Measurements from ENCODE around the gene LY6G6F.
A peak's percentile ranks its signal among the peaks of the same experiment; 100 is the strongest.

LY6G6F gene, protein sequence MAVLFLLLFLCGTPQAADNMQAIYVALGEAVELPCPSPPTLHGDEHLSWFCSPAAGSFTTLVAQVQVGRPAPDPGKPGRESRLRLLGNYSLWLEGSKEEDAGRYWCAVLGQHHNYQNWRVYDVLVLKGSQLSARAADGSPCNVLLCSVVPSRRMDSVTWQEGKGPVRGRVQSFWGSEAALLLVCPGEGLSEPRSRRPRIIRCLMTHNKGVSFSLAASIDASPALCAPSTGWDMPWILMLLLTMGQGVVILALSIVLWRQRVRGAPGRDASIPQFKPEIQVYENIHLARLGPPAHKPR

DNA sequence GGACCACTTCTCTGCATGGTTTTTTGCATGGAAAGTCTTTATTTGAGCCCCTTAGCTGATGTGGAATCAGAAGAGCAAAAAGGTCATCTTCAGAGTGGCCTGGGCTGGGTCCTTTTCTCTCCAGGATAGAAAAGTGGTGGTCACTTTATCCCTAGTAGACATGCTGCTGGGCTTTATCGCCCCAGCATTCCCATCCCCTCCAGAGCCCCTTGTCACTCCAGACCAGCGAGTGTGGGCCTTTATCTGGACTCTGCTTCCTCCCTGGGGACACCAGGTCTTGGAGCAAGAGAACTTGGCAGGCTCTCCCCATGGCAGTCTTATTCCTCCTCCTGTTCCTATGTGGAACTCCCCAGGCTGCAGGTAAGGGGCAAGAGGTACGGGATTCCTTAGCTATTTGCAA lies at the start of gene LY6G6F:
LY6G6F (plus strand) TSS at position 268 of the 400 bp plus-strand sequence; CDS start at position 309, 41 bp downstream.
- DNase-seq = no peak

DNA sequence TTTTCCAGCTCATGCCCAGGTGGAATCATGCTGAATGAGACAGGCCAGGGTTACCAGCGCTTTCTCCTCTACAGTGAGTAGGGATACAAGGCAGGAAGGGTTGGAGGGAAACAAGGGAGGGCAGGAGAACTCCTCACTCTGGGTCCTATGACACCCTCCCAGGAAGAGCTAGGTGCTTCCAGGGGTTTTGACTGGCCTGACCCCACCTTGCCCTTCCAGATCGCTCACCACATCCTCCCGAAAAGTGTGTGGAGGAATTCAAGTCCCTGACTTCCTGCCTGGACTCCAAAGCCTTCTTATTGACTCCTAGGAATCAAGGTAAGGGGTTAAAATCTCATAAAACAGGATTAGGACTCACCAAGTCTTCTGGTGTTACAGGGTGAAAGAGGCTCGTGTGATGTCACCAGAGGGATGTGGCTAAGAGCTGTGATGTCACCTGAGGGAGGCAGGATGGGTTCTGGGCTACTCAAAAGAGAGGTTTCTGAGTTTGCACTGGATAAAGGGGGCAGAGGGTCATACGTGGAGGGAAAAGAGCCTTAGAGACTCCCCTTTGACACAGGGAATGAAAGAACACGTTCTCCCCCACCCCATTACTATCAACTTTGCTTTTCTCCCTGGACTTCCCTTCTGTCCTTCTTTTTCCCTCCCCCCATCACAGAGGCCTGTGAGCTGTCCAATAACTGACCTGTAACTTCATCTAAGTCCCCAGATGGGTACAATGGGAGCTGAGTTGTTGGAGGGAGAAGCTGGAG lies 49.1 kb upstream of the LY6G6F start:
- peak; percentile 28 for DNase-seq

DNA sequence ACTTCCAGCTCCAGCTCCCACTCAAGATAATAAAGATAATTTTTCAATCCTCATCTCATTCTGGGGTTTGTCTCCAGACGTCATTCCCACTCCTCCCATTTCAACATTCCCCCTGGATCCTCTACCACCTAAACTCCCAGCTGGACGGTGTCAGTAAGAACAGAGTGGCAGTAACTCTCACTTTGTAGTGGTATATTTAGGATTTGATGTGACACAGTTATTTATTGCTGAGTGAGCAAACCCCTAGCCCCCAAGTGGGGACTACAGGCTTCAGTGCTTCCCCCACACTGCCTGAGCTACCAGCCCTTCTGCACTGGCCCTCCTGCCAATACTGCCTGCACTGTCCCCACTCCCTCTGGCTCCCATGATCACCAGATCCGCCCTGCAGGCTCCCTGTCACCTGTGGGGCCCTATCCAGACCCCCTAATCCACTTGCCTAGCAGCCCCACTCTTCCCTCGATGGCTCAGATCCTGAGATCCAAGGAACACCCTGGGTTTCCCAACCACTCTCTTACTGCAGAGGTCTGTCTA lies 48.4 kb upstream of the LY6G6F start:
- DNase-seq = no peak

DNA sequence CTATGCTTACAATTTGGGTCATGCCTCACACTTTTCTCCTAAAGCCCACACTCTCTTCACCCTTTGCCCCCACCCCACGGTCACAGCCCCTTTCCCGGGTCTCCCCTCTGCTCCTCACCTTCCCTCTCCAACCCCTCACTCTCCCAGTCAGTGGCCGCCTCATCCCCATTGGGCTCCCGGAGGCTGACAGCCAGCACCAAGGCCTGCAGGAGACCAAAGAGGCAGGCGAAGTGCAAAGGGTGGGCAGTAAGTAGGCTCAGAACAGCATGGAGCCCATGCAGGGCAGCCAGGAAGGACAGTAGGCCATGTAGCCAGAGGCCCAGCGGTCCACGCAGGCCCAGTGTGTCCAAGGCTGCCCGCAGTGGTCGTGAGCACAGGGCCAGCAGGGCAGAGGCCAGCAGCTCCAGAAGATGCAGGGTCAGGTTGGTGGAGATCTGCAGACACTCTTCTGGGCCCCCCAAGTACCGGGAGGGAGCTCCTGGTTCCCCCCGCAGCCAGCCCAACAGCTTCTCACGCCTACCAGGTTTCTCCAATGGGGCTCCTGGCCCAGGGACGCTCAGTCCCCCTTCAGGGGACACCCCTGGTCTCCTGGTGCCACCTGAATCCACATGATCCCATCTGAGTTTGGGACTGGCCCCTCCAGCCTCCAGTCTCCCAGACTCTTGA lies 47.5 kb upstream of the LY6G6F start:
- no peak for DNase-seq

DNA sequence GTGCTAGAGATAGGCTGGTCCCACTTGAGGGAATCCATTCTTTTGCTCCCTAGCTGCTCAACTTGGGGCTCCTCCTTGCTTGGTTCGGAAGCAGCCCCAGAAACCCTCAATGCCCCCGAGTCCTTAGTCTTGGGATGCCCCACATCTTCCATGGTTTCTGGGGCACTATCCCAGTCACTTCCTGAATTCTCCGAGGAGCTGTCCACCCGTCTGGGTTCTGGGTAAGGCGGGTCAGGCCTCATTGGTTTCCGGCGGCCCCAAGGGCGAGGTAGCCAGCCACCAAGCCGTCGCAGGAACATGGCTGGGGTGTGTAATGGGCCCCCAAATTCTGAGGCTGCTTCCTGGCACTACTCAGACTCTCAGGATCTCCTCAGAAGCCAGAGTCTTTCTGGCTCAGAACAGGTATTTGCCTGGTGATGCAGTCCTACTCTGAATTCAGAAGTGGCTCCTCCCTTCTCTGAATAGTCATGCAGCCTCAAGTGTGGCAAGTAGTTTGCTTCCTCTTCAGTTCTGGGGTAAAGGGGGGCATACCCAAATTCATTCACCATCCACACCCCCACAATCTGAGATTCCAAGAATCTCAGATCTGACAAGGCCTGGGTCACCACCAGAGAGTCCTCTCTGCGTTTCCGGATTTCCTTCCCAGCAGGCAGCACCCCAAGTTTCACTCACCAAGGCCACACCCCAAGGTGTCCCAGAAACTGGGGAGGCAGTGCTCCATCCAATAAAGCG lies 46.9 kb upstream of the LY6G6F start:
- peak; percentile 42 for DNase-seq

DNA sequence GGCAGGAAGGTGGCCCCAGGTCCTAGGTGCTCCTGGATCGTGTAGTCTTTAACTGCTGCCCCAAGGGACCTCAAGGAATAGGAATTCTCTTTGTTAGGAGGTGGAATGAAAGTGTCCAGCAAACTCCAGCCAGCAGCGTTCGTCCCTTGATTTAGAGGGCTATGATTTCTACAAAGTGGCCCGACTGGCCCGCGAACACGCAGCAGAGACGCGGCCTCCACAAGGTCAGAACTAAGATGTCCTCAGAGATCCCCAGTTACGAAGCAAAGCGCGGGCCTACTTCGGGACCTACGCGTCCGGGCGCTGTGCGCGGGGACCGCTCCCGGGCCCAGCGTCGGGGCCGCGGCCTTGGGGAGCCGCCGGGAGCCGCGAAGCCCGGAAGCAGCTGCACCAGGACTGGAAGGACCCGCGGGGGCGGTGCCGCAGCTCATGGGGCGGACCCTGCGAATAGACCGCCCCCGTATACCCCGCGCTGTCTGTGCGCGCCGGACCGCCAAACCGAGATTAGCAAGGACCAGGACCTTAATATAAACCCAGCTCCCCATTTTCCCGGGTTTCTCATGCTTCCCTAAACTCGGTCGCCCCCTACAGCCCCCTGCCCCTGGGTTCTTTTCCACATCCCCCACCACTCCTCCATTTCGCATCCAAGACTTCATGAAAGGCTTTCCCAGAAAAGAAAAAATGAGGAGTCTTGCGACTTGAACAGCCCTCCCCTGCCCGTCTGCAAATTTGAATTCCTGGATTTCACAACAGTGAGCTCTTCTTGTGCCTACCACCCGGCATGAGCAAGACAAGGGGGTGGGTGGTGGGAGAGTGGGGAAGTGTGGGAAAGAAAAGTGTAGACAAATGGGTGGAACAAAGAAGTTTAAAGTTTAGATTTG lies 46.0 kb upstream of the LY6G6F start, which contains the start of gene C6orf47:
C6orf47 (minus strand) TSS at position 398 of the 881 bp plus-strand sequence. CDS start 831 bp downstream, outside the sequence.
- peak; percentile 86 for DNase-seq

DNA sequence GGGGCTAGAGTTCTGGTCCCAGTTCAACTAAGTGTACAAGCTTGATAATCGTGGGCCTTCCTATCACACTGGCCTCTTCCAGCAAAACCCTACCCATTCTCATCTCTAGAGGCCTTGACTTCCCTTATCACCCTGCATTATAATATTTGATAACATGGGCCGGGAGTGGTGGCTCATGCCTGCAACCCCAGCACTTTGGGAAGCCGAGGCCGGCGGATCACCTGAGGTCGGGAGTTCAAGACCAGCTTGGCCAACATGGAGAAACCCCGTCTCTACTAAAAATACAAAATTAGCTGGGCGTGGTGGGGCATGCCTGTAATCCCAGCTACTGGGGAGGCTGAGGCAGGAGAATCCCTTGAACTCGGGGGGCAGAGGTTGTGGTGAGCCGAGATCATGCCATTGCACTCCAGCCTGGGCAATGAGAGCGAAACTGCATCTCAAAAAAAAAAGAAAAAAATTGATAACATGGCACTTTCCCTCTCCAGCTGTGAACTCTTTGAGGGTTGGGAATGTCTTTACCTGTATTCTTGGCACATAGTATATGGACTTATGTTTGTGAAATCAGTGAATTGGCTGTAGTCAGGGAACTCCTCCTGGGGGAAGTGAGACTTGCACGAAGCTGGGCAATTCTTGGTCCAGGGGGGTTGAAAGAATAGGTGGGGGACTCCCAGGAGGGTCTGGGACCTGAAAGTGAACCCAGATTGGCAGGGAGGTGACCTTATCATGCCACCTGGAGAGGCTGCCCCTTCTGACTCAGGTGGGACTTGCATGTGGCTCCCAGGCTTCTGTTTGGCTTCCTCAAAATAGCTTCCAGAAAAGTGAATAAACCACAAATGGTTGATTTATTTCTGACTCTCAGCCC lies 45.2 kb upstream of the LY6G6F start:
- DNase-seq = no peak

DNA sequence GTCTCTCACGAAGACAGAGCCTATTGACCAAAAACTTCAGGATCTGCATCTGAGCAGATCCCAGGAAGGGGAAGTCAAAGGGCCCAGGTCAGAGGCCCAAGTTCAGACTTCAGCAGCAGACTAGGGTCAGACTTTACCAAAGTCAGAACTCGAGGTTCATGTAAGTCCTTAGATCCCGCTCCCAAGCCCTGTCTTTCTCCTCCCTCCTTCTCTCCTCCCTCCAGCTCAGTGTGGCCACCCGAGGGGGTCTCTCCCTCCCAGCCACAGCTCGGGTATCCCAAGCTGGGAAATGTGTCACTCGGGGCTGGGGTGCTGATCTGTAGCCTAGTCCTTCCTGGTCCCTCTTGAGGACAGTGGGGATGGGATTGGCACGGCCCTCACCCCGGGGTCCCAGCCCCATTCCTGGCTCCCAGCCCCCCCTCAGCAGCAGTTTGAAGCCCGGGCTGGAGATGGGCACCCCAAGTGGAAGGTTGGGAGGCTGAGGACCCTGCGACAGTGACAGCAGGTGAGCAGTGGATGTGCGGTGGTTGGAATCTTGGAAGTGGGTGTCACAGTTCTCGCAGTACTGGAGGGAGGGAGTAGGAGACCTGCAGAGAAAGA lies 44.4 kb upstream of the LY6G6F start:
- no peak for DNase-seq

DNA sequence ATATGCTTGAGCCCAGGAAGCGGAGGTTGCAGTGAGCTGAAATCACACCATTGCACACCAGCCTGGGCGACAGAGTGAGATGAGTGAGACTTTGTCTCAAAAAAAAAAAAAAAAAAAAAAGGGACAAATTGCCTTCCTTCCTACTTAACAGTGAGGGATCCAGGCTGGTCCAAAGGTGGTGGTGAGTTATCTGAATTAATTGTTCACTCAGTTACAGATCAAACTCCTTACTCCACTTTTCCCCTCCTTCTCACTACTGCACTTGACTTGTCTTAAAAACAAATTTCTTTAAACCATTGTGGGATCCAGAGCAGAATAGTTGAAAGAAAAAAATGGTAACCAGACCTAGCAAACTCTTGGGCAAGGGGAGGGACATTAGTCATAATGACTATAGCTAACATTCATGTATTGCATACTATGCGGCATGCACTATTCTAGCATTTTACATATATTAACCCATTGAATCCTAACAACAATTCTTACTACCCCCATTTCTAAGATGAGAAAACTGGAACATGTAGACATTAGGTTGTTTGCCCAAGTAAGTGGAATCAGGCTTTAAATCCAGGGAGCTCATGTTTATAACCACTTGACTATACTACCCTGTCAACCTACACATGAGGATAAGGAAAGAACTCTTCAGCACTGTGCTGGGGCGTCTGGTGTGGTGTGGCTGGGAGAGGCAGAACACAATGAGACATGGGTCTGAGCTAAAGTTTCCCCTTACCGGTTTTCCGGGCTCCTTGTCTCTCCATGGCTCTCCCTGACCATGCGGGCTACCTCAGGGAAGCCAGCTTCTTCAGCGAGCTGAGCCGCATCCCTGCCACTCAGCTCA lies 43.3 kb upstream of the LY6G6F start:
- peak; percentile 55 for DNase-seq

DNA sequence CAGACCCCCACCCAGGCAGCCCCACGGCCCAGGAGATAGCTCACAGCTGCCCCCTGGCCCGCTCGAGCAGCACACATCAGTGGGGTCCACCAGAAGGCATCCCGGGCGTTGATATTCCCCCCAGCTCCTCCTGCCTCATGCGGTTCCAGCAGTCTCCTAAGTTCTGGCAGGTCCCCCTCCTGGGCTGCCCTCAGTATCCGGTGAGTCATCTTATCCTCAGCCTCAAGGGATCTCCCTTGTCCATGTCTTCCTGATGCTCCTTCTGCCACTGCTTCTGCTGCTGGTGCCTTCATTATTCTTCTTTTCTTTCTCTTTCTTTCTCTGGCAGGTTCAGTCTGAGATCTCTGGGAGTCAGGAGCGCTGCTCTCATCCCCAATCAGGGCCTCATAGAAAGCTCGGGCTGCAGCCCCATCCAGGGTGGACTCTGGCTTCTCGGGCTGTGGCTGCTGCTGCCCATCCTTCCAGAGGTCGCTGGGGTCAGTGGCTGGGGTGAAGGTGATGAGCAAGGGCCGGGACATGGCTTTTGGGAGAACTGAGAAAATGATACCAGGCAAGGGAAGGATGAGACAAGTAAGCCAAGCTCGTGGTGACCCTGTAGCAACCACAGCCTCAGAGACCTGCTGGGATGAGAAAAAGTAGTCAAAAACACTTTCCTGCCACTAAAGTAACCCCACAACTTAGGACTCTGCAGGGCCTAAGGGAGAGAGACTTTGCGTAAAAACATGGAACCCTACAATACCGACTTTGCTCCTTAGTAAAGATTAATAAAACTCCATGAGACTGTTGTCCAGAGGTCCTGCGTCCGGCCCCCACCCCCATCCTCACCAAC lies 42.5 kb upstream of the LY6G6F start:
- peak; percentile 22 for DNase-seq

DNA sequence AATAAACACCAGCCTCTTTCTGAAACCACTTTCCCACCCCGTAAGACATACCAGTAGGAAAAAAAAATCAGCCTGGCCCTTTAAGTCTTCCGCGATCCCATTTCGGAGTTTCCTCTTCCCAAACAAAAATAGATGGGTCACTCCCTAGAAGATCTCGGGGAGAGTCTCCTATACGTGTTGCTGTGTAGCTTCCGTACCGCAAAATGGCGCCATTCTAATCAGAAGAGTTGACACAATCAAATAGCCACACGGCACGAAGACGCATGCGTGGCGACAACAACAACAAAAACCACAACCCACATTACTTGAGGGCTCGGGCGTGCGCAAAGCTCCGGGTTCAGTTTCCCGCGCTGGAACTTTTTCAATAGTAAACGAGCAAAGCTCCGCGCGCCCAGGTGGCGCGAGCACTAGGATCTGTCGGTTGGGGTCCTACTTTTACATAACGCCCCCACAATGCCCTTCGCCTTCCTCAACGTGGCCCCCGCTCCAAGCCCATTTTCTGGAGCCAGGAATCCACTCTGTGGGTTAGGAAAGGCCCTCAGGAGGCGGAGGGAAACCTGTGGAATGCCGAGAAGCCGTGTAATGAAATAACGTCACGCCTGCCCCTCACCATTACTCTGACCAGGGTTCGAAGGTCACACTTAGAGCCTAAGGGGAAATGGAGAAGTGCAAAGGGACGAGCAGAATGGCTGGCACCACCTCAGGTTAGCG lies 41.7 kb upstream of the LY6G6F start, which contains the start of gene GPANK1:
GPANK1 (minus strand) TSS at position 208 of the 711 bp plus-strand sequence. CDS start 519 bp downstream, outside the sequence.
- DNase-seq = peak; percentile 96

DNA sequence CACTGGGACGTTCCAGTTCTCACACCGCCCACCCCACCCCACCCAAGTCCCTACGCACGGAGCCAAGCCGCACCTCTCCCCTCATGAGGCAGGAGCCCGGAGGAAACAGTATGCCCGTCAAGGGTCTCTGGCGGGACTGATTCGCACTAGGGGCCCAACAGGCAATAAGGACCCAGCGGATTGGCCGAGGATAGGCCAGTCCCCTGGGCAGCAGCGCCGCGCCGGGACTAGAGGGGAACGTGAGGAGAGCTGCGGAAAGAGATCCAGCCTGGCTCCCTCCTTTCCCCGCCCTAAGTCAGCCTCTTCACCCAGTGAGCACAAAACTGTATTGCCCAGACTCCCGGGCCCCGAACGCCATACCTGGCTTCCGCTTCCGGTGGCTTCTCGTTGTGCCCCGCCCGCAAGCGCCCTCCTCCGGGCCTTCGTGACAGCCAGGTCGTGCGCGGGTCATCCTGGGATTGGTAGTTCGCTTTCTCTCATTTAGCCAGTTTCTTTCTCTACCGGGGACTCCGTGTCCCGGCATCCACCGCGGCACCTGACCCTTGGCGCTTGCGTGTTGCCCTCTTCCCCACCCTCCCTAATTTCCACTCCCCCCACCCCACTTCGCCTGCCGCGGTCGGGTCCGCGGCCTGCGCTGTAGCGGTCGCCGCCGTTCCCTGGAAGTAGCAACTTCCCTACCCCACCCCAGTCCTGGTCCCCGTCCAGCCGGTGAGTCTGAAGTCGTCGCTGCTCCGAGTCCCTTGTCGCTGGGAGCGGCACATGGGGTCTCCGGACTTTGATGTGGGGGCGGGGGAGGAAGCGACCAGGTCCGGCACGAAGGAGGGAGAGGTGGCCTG lies 40.9 kb upstream of the LY6G6F start, which contains the start of gene CSNK2B:
CSNK2B (plus strand) TSS at position 580 of the 836 bp plus-strand sequence. CDS start 752 bp downstream, outside the sequence.
- peak; percentile 98 for DNase-seq

DNA sequence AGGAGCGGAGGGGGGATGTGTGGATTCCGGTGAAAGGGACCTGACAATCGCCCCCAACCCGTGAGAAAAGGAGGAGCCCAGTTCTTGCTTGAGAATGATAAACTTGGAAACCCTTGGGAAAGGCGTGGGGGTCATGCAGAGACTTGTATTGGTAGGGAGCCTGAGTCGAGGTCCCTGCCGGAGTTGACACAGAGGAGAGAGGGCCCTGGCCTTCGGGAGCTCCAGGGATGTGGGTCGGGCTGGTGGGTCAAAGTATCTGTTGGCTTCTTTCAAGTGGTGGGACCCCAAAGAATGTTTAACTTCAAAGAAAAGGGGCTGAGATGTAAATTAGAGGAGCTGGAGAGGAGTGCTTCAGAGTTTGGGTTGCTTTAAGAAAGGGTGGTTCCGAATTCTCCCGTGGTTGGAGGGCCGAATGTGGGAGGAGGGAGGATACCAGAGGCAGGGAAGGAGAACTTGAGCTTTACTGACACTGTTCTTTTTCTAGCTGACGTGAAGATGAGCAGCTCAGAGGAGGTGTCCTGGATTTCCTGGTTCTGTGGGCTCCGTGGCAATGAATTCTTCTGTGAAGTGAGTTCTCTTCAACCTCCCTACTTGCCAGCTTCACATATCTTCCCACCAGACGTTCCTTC lies 40.2 kb upstream of the LY6G6F start:
- peak; percentile 59 for DNase-seq

DNA sequence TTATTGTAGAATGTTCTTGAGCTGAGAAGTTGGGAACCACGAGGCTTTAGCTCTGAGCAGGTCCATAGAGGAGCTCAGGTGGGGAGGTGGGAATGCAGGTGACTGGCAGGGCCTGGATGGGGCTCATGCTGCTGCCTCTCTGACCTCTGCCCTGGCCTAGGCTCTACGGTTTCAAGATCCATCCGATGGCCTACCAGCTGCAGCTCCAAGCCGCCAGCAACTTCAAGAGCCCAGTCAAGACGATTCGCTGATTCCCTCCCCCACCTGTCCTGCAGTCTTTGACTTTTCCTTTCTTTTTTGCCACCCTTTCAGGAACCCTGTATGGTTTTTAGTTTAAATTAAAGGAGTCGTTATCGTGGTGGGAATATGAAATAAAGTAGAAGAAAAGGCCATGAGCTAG lies 37.0 kb upstream of the LY6G6F start, which contains the start of gene LY6G5B:
LY6G5B (plus strand) TSS at position 301 of the 400 bp plus-strand sequence. CDS start 975 bp downstream, outside the sequence.
- no peak for DNase-seq

DNA sequence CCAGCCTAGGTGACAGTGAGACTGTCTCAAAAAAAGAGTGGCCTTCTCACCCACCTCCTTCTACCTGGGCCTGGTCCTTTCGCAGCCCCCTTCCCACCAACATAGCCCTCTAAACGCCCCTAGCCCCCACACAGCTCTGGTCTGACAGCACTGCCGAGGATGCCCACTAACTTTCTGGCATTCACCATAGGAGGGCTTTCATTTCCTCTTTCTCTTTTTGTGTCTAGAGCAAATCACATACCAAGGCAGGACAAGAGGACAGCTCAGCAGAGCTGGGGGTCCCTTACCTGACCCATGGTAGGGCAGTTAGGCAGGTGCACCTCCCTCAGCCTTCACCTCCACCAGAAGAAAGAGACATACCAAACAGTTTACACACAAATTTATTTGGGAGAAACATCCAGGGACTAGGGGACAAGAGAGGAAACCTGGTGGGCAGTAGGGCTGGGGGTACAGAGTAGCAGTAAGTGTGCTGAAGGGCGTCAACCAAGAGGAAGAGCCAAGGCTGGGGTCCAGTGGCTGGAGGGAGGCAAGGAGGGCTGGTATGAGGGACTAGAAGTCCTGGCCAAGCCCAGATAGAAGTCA lies 30.3 kb upstream of the LY6G6F start:
- DNase-seq = no peak

Data from suppressor macrophage treated with lipopolysaccharide for 4 hours (primary cell).